ENCODE data around the gene DENND5A.

DENND5A gene

DNA sequence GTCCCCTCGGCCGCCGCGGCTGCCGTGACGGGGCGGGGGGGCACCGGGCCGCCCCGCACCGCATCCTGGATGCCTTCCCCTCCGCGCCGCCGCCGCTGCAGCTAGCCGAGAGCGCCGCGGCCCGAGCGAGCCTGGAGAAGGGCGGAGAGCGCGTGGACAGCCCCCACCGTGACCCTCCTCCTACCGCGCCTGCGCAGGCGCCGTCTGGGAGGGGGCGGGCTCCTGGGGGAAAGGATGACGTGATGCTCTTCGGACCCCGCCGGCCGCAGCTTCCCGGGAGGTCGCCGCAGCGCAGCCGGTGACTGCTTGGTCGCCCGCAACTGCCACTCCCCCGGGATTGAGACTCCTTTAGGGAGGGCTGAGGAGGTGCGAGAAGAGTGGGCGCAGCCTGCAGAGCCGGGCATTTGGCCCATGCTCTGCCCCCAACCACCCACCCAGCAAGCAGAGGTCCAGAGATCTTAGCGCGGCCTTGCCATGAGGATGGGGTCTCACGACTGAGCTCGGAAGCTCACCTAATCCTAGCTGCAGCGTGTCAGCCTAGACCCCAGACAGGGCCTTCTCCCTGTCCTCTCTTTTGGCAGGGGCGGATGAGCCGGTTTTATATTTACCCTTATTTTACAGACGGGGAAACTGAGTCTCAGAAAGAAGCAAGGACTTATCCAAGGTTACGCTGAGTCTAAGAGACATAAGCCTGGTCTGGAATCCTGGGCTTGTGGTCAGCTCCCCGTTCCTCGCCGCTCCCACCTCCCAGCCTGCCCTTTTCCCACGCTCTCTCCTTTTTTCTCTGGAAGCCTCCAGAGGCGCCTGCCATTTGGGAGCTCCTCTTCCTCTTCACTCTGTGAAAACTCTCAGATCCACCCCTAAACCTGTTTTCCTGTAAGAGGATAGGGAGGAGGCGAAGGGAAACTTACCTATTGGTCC, at the start of gene DENND5A:
DENND5A (minus strand) TSS at position 140 of the 921 bp plus-strand sequence. CDS start 281 bp downstream, outside the sequence.
- peak within 1 kb of the TSS; percentile 79 for H3K4me3 ChIP-seq (ENCODE audit: low read depth, low read length)
- no peaks in the 10 kb centered on the region for H3K36me3 ChIP-seq (ENCODE audit: insufficient read depth, low read length)
- no peaks in the 10 kb centered on the region for H3K27me3 ChIP-seq (ENCODE audit: insufficient read depth, low read length)
- H3K4me1 ChIP-seq (ENCODE audit: control insufficient read depth, insufficient read depth, low read length, unreplicated experiment), result peaks cover 26% of the 10 kb centered on the region
- peak within 1 kb of the TSS; percentile 83 for H2AFZ ChIP-seq (ENCODE audit: low read length, unreplicated experiment)
- peak within 1 kb of the TSS; percentile 86 for H3K27ac ChIP-seq (ENCODE audit: low read depth, low read length)
- peaks cover 43% of the 10 kb centered on the region for H3K79me2 ChIP-seq (ENCODE audit: control insufficient read depth, insufficient read depth, low read length, unreplicated experiment)

DNA sequence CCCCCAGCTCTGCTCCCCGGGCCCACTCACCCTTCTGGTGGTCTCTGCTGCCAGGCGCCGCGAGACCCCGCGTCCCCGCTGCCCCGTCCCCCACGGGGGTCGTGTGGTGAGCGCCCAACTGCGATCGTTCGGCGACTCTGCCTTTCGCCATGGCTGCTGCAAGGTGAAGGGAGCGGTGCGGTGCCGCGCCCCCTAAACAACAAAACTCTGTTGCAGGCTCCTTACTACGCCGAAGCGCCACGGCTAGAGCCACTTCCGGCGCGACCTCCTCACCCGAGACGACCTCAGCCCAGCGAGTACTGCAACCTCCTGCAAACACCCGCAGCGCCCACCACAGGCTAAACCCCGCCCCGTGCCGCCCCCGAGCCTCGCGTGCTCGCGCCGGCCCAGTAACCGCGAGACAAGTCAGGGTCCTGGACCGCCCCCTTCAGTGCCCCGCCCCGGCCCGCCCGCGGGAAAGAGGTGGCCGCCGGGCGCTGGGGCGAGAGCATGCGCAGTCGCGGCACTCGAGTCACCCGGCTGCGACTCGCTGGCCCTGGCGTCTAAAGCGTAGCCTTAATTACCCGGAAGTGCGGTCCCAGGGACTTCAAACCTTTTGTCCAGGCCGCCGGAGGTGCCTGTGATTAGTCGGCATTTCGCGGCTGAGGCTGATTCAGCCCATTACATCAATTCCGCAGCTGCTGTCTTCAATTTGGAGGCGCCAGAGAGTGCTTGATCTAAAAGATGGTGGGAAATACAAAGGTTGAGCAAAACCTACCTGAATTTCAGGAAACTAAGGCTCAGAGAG, 49.3 kb upstream of the DENND5A start, which contains the start of gene TMEM41B:
TMEM41B (minus strand) TSS at position 303 of the 787 bp plus-strand sequence; CDS start at position 151, 152 bp downstream.
- H3K4me3 ChIP-seq (ENCODE audit: low read depth, low read length), result peak within 1 kb of the TSS; percentile 82
- peak within 1 kb of the TSS; percentile 77 for H2AFZ ChIP-seq (ENCODE audit: low read length, unreplicated experiment)
- peaks cover 42% of the 10 kb centered on the region for H3K79me2 ChIP-seq (ENCODE audit: control insufficient read depth, insufficient read depth, low read length, unreplicated experiment)
- no peaks in the 10 kb centered on the region for H3K36me3 ChIP-seq (ENCODE audit: insufficient read depth, low read length)
- peak within 1 kb of the TSS; percentile 75 for H3K27ac ChIP-seq (ENCODE audit: low read depth, low read length)
- H3K4me1 ChIP-seq (ENCODE audit: control insufficient read depth, insufficient read depth, low read length, unreplicated experiment), result peaks cover 7% of the 10 kb centered on the region
- no peaks in the 10 kb centered on the region for H3K27me3 ChIP-seq (ENCODE audit: insufficient read depth, low read length)

DNA sequence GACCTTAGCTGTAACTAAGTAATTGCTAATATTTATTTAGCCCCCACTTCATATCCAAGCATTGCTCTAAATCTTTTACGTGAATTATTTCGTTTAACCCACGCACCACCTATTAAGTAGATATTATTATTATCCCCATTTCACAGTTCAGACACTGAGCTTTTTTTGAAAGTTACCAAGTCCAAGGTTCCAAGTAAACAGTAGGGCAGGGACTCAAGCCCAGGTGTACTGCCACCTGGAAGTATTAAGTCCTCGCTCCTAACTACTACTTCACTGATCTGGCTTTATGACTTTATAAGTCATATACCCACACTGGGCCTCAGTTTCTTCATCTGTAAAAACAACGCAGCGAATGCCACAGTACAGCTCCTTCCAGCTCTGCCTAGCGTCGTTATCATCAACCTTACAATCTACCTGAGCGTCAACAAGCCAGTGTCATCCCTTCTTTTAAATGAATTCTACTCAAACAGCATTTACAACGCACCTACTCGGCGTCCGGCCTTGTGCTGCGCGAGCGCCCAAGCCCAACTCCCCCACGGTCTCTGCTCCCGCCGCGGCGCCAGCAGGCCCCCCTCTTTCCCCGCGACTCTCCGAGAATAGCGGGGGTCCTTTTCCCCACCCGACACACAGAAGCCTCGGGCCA, 48.6 kb upstream of the DENND5A start:
- Histone ChIP-seq H3K36me3 (ENCODE audit: insufficient read depth, low read length) (no peaks in the 10 kb centered on the region), H3K4me1 (ENCODE audit: control insufficient read depth, insufficient read depth, low read length, unreplicated experiment) (peaks cover 7% of the 10 kb centered on the region), H3K4me3 (ENCODE audit: low read depth, low read length) (peak overlapping the region; percentile 82), H2AFZ (ENCODE audit: low read length, unreplicated experiment) (peak overlapping the region; percentile 74), H3K79me2 (ENCODE audit: control insufficient read depth, insufficient read depth, low read length, unreplicated experiment) (peaks cover 50% of the 10 kb centered on the region), H3K27ac (ENCODE audit: low read depth, low read length) (peak overlapping the region; percentile 49), H3K27me3 (ENCODE audit: insufficient read depth, low read length) (no peaks in the 10 kb centered on the region)

DNA sequence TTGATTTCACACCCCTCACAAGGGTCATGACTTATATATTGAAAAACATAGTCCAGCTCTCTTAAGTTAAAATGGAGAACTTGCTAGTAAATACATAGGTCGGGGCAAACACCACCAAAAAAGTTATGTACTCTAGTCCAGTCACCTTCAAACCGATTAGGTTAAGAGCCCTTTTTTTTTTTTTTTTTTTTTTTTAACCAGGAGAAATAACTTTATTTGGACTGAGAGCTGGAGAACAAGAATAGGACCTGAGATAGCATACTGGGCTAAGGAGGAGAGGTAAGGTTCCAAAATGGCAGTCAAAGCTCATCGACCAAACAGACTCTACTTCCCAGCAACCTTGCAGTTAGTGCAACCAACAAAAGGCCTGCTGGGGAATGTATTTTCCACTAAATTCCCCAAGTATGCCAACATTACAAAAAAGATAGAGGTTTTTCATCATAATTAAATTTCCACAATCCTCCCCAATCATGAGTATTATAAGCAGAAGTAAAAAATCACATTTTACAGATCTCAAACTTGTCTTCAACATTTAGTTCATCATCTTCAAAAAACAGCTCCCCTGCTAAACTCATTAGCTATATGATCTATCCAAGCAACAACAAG, 45.4 kb upstream of the DENND5A start:
- Histone ChIP-seq H3K27ac (ENCODE audit: low read depth, low read length) (no peak overlapping the region), H2AFZ (ENCODE audit: low read length, unreplicated experiment) (no peak overlapping the region), H3K27me3 (ENCODE audit: insufficient read depth, low read length) (no peaks in the 10 kb centered on the region), H3K4me1 (ENCODE audit: control insufficient read depth, insufficient read depth, low read length, unreplicated experiment) (peaks cover 7% of the 10 kb centered on the region), H3K36me3 (ENCODE audit: insufficient read depth, low read length) (no peaks in the 10 kb centered on the region), H3K4me3 (ENCODE audit: low read depth, low read length) (no peak overlapping the region), H3K79me2 (ENCODE audit: control insufficient read depth, insufficient read depth, low read length, unreplicated experiment) (peaks cover 68% of the 10 kb centered on the region)

DNA sequence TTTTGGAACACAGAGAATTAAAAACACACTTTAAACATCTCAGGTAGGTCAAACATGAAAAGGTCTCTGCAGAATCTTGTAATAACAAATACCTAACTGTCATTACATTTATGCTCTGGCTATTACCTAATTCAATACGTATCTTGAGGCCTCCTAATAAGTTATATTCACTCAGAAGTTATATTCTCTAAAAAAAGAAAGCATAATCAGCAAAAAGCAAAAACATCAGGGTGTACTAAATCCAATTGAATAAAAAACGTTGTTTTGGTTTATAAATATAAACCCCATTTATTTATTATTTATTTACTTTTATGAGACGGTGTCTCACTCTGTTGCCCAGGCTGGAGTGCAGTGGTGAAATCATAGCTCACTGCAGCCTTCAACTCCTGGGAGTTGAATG, 39.0 kb upstream of the DENND5A start:
- no peaks in the 10 kb centered on the region for H3K4me1 ChIP-seq (ENCODE audit: control insufficient read depth, insufficient read depth, low read length, unreplicated experiment)
- no peak overlapping the region for H3K4me3 ChIP-seq (ENCODE audit: low read depth, low read length)
- no peaks in the 10 kb centered on the region for H3K36me3 ChIP-seq (ENCODE audit: insufficient read depth, low read length)
- H3K27me3 ChIP-seq (ENCODE audit: insufficient read depth, low read length), result no peaks in the 10 kb centered on the region
- H3K27ac ChIP-seq (ENCODE audit: low read depth, low read length), result no peak overlapping the region
- H2AFZ ChIP-seq (ENCODE audit: low read length, unreplicated experiment), result no peak overlapping the region
- H3K79me2 ChIP-seq (ENCODE audit: control insufficient read depth, insufficient read depth, low read length, unreplicated experiment), result peaks cover 45% of the 10 kb centered on the region

DNA sequence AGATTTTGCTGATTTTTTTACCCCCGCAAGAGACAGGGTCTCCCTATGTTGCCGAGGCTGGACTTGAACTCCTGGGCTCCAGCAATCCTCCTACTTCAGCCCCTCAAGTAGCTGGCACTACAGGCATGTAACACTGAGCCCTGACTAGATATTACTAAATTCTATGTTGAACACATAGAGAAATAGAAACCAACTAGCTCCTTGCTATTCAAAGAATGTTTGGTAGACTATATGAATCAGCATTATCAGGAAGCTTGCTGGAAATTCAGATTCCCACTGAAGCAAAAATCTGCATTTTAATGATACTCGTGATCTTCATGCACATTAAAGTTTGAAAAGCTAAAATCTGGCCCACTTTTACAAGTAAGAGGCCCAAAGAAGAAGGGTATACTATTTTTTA, 37.3 kb upstream of the DENND5A start:
- peaks cover 38% of the 10 kb centered on the region for H3K79me2 ChIP-seq (ENCODE audit: control insufficient read depth, insufficient read depth, low read length, unreplicated experiment)
- no peak overlapping the region for H3K4me3 ChIP-seq (ENCODE audit: low read depth, low read length)
- peak overlapping the region; percentile 69 for H3K27ac ChIP-seq (ENCODE audit: low read depth, low read length)
- no peaks in the 10 kb centered on the region for H3K36me3 ChIP-seq (ENCODE audit: insufficient read depth, low read length)
- H2AFZ ChIP-seq (ENCODE audit: low read length, unreplicated experiment), result no peak overlapping the region
- H3K27me3 ChIP-seq (ENCODE audit: insufficient read depth, low read length), result no peaks in the 10 kb centered on the region
- no peaks in the 10 kb centered on the region for H3K4me1 ChIP-seq (ENCODE audit: control insufficient read depth, insufficient read depth, low read length, unreplicated experiment)

DNA sequence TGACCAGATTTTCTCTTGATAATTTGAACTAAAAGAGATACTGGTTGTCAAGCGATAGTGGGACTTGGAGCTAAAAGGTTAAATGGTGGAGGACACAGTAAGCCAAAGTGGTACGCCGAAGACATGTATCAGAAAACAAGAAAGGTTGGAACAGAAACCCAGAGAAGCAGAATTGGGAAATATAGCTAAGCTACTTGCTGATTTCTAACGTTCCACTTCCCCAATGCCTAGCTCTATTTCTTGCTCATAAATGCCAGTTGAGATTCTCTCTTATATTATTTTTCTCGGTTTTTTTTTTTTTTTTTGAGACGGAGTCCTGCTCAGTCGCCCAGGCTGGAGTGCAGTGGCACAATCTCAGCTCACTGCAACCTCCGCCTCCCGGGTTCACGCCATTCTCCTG, 36.6 kb upstream of the DENND5A start:
- H3K79me2 ChIP-seq (ENCODE audit: control insufficient read depth, insufficient read depth, low read length, unreplicated experiment), result peaks cover 34% of the 10 kb centered on the region

DNA sequence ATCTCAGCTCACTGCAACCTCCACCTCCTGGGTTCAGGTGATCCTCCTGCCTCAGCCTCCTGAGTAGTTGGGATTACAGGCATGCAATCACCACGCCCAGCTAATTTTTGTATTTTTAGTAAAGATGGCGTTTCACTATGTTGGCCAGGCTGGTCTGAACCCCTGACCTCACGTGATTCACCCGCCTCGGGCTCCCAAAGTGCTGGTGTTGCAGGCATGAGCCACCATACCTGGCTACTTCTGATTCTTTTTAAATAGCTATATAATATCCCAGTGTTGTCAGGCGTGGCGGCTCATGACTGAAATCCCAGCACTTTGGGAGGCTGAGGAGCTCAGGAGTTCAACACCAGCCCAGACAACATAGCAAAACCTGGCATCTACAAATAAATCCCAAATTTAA, 28.5 kb upstream of the DENND5A start:
- no peaks in the 10 kb centered on the region for H3K4me1 ChIP-seq (ENCODE audit: control insufficient read depth, insufficient read depth, low read length, unreplicated experiment)
- no peak overlapping the region for H2AFZ ChIP-seq (ENCODE audit: low read length, unreplicated experiment)
- no peaks in the 10 kb centered on the region for H3K27me3 ChIP-seq (ENCODE audit: insufficient read depth, low read length)
- no peak overlapping the region for H3K27ac ChIP-seq (ENCODE audit: low read depth, low read length)
- H3K79me2 ChIP-seq (ENCODE audit: control insufficient read depth, insufficient read depth, low read length, unreplicated experiment), result peaks cover 3% of the 10 kb centered on the region
- H3K36me3 ChIP-seq (ENCODE audit: insufficient read depth, low read length), result no peaks in the 10 kb centered on the region
- H3K4me3 ChIP-seq (ENCODE audit: low read depth, low read length), result no peak overlapping the region

More for the DNA sequence above, 36.6 kb upstream of the DENND5A start:
- Histone ChIP-seq H3K27ac (ENCODE audit: low read depth, low read length) (no peak overlapping the region), H3K27me3 (ENCODE audit: insufficient read depth, low read length) (no peaks in the 10 kb centered on the region), H3K4me3 (ENCODE audit: low read depth, low read length) (no peak overlapping the region), H3K4me1 (ENCODE audit: control insufficient read depth, insufficient read depth, low read length, unreplicated experiment) (no peaks in the 10 kb centered on the region), H2AFZ (ENCODE audit: low read length, unreplicated experiment) (no peak overlapping the region), H3K36me3 (ENCODE audit: insufficient read depth, low read length) (no peaks in the 10 kb centered on the region)

DNA sequence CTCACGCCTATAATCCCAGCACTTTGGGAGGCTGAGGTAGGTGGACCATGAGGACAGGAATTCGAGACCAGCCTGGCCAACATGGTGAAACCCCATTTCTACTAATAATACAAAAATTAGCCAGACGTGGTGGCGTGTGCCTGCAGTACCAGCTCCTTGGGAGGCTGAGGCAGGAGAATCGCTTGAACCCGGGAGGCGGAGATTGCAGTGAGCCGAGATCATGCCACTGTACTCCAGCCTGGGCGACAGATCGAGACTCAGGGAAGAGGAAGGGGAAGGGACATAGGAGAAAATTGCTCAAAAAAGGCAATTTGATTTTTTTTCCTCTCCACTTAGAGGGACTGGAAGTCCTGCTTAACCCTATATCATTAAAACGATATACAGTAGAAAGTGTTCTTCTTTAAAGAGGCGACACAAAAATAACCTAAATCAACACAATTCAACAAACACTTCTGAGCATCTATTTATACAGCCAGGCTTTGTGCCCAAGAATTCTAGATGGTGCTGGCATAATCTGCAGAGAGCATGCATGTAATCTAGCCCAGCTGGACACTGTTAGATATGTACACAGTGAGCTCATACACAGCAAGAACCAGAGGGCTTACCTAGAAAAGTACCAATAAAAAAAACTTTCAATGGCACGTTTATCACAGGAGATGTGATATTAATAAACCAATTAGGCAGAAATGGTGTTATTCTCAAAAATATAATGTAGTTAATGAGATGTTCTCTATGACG, 20.9 kb upstream of the DENND5A start:
- no peak overlapping the region for H3K4me3 ChIP-seq (ENCODE audit: low read depth, low read length)
- no peaks in the 10 kb centered on the region for H3K4me1 ChIP-seq (ENCODE audit: control insufficient read depth, insufficient read depth, low read length, unreplicated experiment)
- H3K27me3 ChIP-seq (ENCODE audit: insufficient read depth, low read length), result no peaks in the 10 kb centered on the region
- H3K79me2 ChIP-seq (ENCODE audit: control insufficient read depth, insufficient read depth, low read length, unreplicated experiment), result no peaks in the 10 kb centered on the region
- H3K27ac ChIP-seq (ENCODE audit: low read depth, low read length), result no peak overlapping the region
- no peaks in the 10 kb centered on the region for H3K36me3 ChIP-seq (ENCODE audit: insufficient read depth, low read length)
- no peak overlapping the region for H2AFZ ChIP-seq (ENCODE audit: low read length, unreplicated experiment)
